ENCODE measurements around the gene FCER1A.

FCER1A gene

DNA sequence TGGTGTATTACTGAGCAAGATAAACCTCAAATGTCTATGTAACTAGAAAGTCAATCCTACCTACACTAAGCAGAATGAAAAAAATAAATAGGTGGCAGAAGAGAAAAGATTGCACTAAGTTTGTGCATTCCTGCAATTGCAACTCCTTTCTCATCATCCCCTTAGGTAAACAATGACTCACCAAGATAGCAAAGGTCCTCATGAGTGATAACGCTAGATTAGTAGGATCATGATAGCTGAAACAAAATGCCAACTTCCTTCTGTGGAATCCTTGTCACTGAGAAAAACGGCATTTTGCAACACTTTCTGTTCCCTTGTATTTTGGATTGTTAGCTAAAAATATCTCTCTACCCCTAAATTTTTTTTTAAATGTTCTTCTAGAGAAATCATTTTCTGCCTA, 20.0 kb upstream of the FCER1A start:
- DNase-seq (ENCODE audit: low read depth): no peak
- TF ChIP-seq, protein P1, sequence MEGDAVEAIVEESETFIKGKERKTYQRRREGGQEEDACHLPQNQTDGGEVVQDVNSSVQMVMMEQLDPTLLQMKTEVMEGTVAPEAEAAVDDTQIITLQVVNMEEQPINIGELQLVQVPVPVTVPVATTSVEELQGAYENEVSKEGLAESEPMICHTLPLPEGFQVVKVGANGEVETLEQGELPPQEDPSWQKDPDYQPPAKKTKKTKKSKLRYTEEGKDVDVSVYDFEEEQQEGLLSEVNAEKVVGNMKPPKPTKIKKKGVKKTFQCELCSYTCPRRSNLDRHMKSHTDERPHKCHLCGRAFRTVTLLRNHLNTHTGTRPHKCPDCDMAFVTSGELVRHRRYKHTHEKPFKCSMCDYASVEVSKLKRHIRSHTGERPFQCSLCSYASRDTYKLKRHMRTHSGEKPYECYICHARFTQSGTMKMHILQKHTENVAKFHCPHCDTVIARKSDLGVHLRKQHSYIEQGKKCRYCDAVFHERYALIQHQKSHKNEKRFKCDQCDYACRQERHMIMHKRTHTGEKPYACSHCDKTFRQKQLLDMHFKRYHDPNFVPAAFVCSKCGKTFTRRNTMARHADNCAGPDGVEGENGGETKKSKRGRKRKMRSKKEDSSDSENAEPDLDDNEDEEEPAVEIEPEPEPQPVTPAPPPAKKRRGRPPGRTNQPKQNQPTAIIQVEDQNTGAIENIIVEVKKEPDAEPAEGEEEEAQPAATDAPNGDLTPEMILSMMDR (conservative IDR thresholded peaks at IDR 0.05; ENCODE audit: low read depth, low read length): no peak
- H3K4me3 ChIP-seq (ENCODE audit: low read depth, low read length): no peak overlapping the region

DNA sequence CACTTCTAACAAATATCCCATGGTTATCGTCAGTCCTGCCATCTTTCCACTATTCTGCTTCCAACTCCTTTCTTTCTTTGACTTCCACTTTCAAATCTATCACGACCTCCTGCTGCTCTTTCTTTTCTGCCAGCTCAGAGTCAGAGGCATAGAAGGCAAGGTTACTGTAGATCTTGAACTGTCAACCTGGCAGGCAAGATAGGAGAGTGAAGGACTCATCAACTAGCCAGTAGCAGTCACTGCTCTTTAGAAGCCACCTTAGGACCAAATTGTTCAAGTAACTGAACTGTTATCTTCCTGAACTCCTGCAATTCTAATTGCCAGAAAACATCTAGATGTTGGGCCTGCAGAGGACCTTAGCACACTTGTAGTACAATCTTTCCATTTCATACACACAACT, 13.1 kb upstream of the FCER1A start:
- no peak for DNase-seq (ENCODE audit: low read depth)
- TF ChIP-seq, protein P1 (conservative IDR thresholded peaks at IDR 0.05; ENCODE audit: low read depth, low read length): no peak
- H3K4me3 ChIP-seq (ENCODE audit: low read depth, low read length): no peak overlapping the region

- no peak for DNase-seq (ENCODE audit: low read depth)
- TF ChIP-seq, protein P1 (conservative IDR thresholded peaks at IDR 0.05; ENCODE audit: low read depth, low read length): no peak
- no peak overlapping the region for H3K4me3 ChIP-seq (ENCODE audit: low read depth, low read length)
Observed at GRCh38 chr1:159291424-159291823, 10.7 kb upstream of the FCER1A start.

- H3K4me3 ChIP-seq (ENCODE audit: low read depth, low read length): no peak overlapping the region
- TF ChIP-seq, protein P1 (conservative IDR thresholded peaks at IDR 0.05; ENCODE audit: low read depth, low read length): no peak
- DNase-seq (ENCODE audit: low read depth): no peak
Observed at GRCh38 chr1:159296706-159297375, 5.3 kb upstream of the FCER1A start.

DNA sequence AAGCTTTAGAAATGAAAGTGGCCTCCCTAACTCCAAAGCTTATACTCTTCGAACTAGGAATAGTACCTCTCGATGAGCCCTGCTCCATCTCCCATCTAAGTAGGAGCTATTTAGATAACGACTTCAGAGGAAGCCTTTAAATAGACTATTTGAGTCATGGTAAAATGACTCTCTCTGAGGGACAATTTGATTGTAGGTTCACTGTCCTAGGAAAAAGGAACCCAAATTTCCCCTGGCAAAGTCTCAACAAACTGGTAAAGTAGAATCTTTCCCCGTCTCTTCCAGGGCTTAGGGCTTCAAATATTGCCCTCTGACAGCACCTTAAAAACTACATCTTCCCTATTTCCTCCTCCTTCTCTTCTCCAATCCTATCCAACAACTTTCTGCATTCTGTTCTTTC, 2.0 kb upstream of the FCER1A start:
- no peak overlapping the region for H3K4me3 ChIP-seq (ENCODE audit: low read depth, low read length)
- TF ChIP-seq, protein P1 (conservative IDR thresholded peaks at IDR 0.05; ENCODE audit: low read depth, low read length): no peak
- DNase-seq (ENCODE audit: low read depth): no peak

DNA sequence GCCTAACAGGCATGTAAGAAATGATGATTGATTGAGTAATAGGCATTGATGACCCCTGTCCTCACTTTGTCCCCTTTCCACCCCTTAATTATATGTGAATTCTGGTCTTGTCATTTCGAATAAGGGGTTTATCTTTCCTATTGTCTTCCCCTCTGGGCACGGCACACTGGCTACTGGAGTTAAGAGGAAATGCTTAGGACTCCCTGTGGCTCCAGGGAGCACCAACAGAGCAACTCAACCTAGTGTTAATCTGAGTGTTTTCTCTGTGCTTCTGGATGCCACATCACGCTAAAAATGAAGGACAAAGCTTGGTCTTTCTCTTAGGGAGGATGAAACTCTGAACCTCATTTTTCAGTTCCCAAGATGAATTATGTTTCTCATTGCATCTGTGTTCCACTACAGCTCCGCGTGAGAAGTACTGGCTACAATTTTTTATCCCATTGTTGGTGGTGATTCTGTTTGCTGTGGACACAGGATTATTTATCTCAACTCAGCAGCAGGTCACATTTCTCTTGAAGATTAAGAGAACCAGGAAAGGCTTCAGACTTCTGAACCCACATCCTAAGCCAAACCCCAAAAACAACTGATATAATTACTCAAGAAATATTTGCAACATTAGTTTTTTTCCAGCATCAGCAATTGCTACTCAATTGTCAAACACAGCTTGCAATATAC, 5.3 kb downstream of the FCER1A start:
- no peak overlapping the region for H3K4me3 ChIP-seq (ENCODE audit: low read depth, low read length)
- DNase-seq (ENCODE audit: low read depth): no peak
- TF ChIP-seq, protein P1 (conservative IDR thresholded peaks at IDR 0.05; ENCODE audit: low read depth, low read length): no peak

DNA sequence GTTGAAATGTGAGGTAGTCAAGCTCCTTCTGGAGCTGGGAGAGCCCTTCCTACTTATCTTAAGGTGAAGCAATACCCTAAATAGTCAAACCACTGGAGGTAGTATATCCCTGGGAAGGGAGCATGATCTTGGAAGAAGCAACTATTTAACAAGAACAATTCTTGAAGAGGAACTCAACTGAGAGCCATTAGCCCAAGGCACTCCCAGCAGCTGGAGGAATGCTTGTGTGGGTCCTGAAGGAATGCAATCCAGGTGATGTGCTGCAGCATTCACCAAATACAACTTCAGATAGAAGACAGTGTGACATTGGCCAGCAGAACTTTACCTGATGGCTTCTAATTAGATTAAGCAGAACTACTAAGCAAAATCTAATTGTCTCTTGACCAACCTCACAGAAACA, 9.5 kb downstream of the FCER1A start:
- TF ChIP-seq, protein P1 (conservative IDR thresholded peaks at IDR 0.05; ENCODE audit: low read depth, low read length): no peak
- H3K4me3 ChIP-seq (ENCODE audit: low read depth, low read length): no peak overlapping the region
- DNase-seq (ENCODE audit: low read depth): no peak
